NCI-H510A treated with DMSO at 0.1 percent for 48 hours (cell line): ENCODE data around the gene TMEM196.
A peak's percentile ranks its signal among the peaks of the same experiment; 100 is the strongest.

Source experiments
- DNase-seq: peaks from one replicate; lab custom pipeline; 2025; lab: John Stamatoyannopoulos, UW

Gene TMEM196

GRCh38 chr7:19772841-19773760 lies at the start of gene TMEM196:
Gene TMEM196, minus strand, starts transcription at chr7:19773617. Its CDS starts 921 bp downstream, at chr7:19772696.
- peak; percentile 47 for DNase-seq

GRCh38 chr7:19816128-19816527 lies 42.7 kb upstream of the TMEM196 start:
- no peak for DNase-seq

- no peak for DNase-seq
Observed at GRCh38 chr7:19815546-19815945, 42.1 kb upstream of the TMEM196 start.

- DNase-seq: no peak
Observed at GRCh38 chr7:19814776-19815175, 41.4 kb upstream of the TMEM196 start.

- no peak for DNase-seq
Observed at GRCh38 chr7:19811386-19811785, 38.0 kb upstream of the TMEM196 start.

GRCh38 chr7:19798986-19799385 lies 25.6 kb upstream of the TMEM196 start:
- DNase-seq: no peak

GRCh38 chr7:19783541-19783940 lies 10.1 kb upstream of the TMEM196 start:
- DNase-seq: no peak

- DNase-seq: no peak
Observed at GRCh38 chr7:19776981-19777380, 3.6 kb upstream of the TMEM196 start.

GRCh38 chr7:19775578-19775977 lies 2.2 kb upstream of the TMEM196 start:
- no peak for DNase-seq

- DNase-seq: peak; percentile 35
Observed at GRCh38 chr7:19772306-19772705, 1.1 kb downstream of the TMEM196 start.

- DNase-seq: no peak
Observed at GRCh38 chr7:19762631-19763030, 10.8 kb downstream of the TMEM196 start.

GRCh38 chr7:19754521-19755116 lies 18.8 kb downstream of the TMEM196 start:
- peak; percentile 33 for DNase-seq

- DNase-seq: no peak
Observed at GRCh38 chr7:19752020-19752419, 21.4 kb downstream of the TMEM196 start.

GRCh38 chr7:19749658-19750057 lies 23.8 kb downstream of the TMEM196 start:
- peak; percentile 3 for DNase-seq

GRCh38 chr7:19747740-19748339 lies 25.6 kb downstream of the TMEM196 start:
- DNase-seq: peak; percentile 74

- DNase-seq: no peak
Observed at GRCh38 chr7:19744075-19744474, 29.3 kb downstream of the TMEM196 start.

- no peak for DNase-seq
Observed at GRCh38 chr7:19728716-19729115, 44.7 kb downstream of the TMEM196 start.

- no peak for DNase-seq
Observed at GRCh38 chr7:19725770-19726169, 47.6 kb downstream of the TMEM196 start.

GRCh38 chr7:19715499-19715898 lies 57.9 kb downstream of the TMEM196 start:
- DNase-seq: peak; percentile 22

- DNase-seq: no peak
Observed at GRCh38 chr7:19713676-19714075, 59.7 kb downstream of the TMEM196 start.

GRCh38 chr7:19709249-19709578 lies 64.2 kb downstream of the TMEM196 start:
- DNase-seq: no peak

- DNase-seq: peak; percentile 95
Observed at GRCh38 chr7:19708397-19709248, 64.8 kb downstream of the TMEM196 start, which contains the start of gene POLR1F. Gene POLR1F, minus strand, starts transcription at chr7:19709037. Its CDS starts 21 bp downstream, at chr7:19709016.
